Sciatic nerve (tissue), 2 donors: ENCODE results near the gene NFYC. TPM values are rescaled to one million over a fixed set of nuclear protein-coding genes. Genes with fewer than 3 reads are reported as not detected.
"Not testable (repeated sequence)": the region's sequence is repeated elsewhere in the genome, so short reads cannot be mapped to it uniquely, and the experiment has no call there.

ENCODE experiments used
- ATAC-seq: fragments of 200-7000 bp; cut with Tn5 transposase; one replicate; pipeline ENCODE4 v1.9.1; 2020; ENCODE audit warnings: mild to moderate bottlenecking, moderate library complexity
- DNase-seq: peaks from one replicate; pipeline ENCODE4 v3.0.0-alpha.2; 2020; ENCODE audit warnings: low spot score
- intact Hi-C: fragments of 100-400 bp; cut with DNase I; formaldehyde crosslinking; loops from one replicate; pipeline ENCODE4 v1.14.2; 2022
- total RNA-seq: library from RNA; stranded (reverse); fragmentation: NEBNext Ultra II Directional; extraction: Animal tissue kit (Norgen Biotek cat#: 25700); gene quantifications from one replicate; pipeline ENCODE4 v1.2.1, GENCODE V29; 2021
- donor health status: DM: no; HTN: no; CAD: no.
- donor health status: DM: no; HTN: no; CAD: no.

The NFYC gene
- total RNA-seq, 1 donor from 2014 or later = 46.7 TPM

DNA sequence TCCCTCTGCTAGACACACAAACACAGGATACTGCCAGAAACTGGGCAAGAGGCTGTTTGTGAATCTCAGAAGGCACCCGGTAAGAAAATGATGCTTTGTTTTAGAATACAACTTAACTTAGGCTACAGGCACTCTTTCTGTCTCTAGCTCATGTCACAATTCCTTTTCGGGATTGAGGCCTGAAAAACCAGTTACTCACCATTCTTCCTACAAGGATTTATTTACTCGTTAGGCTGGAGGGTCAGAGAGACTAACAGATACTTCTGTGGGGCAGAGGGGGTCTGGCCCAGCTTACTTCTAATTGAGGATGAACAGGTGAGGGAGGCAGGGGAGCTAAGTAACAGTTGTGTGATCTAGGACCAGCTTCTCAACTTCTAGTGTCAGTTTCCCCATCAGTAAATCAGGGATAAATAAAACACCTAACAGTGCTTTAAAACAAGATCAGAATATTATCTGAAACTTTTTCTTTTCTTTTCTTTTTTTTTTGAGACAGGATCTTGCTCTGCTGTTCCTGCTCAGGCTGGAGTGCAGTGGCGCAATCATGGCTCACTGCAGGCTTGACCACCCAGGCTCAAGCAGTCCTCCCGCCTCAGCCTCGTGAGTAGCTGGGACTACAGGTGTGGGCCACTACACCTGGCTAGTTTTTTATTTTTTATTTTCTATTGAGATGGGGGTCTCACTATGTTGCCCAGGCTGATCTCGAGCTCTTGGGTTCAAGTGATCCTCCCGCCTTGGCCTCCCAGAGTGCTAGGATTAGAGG is 31.9 kb downstream of the NFYC start:
- no peak for DNase-seq
- intact Hi-C loops = no loop called here
- ATAC-seq = no peak

DNA sequence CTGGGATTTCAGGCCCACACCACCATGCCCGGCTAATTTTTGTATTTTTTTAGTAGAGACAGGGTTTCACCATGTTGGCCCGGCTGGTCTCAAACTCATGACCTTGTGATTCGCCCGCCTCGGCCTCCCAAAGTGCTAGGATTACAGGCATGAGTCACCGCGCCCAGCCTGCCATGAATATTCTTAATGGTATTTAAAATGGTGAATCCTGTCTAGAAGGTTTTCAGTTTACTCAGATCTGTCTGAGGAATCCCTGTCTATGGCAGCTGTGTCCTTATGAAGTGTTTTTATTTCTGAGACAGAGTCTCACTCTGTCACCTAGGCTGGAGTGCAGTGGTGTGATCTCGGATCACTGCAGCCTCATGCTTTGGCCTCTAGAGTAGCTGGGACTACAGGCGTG is 36.2 kb downstream of the NFYC start:
- DNase-seq, ATAC-seq, intact Hi-C loops: not testable (repeated sequence)

DNA sequence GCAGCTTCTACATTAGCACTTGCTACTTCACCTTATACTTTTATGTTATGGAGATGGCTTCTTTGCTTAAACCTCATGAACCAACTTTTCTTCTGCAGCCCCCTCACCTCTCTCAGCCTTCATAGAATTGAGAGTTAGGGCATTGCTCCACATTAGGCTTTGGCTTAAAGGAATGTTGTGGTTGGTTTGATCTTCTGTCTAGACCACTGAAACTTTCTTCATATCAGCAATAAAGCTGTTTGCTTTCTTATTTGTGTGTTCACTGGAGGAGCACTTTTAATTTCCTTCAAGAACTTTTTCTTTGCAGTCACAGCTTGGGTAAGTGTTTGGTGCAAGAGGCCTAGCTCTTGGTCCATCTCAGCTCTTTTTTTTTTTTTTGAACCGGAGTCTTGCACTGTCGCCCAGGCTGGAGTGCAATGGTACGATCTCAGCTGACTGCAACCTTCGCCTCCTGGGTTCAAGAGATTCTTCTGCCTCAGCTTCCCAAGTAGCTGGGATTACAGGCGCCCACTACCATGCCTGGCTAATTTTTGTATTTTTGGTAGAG is 37.9 kb downstream of the NFYC start:
- intact Hi-C loops, ATAC-seq, DNase-seq: not testable (repeated sequence)

DNA sequence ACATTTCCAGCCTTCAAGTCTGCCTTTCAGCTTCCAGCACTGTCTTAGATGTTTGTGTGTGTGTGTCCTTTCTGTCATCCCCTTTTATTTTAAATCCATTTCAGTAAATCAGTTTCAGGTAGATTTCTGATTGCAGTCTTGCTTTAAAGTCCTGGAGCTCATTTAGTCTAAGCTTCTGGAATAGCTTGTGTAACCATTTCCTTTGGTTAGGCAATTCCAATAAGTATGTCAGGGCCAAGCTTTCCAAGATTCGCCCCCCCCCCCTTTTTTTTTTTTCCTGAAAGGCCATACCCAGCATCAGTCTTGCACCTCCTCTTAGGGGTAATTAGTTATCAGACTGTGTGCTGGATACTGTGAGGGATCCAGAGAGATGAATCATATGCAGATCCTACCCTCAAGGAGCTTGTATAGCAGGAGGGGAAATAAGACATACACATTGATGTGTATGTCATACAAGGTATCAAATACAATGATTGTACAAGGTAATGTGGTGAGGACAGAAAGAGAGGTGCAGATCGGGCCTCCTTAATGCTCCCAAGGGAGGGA is 41.3 kb downstream of the NFYC start:
- DNase-seq = no peak
- intact Hi-C loops = no loop called here
- no peak for ATAC-seq

DNA sequence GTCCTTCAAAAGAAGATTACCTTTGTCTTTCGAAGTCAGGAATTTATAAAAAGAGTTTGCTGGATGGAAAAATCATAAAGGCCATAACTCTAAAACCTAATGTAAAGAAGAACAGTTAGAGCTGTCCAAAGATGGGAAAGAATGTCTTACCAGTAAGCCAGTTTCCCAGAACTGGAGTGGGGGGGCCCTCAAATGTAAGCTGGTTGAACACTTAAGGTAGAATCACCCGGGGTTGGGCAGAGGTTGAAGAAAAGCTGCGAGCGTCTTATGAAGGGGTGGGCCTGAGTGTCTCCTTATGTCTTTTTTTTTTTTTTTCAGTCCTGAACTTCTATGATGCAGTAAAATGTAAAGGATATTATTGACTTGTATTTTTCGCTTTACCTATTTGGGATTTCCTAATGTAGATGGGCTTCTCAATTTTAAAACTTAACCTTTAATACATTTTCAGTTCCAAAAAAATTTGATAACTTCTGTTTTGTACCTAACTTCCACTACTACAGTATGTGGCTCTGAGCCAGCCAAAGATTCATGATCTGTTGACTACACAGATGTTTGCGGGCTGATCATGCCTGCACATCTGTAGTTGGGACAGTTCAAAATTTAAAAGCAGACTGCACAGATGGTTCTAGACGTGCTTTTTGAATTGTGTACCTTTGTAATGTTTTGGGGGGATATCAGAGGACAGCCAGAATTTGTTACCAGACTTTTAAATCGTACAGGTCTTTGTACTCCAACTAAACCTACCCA is 43.6 kb downstream of the NFYC start:
- intact Hi-C loops = no loop called here
- ATAC-seq (no peak), DNase-seq (no peak)

DNA sequence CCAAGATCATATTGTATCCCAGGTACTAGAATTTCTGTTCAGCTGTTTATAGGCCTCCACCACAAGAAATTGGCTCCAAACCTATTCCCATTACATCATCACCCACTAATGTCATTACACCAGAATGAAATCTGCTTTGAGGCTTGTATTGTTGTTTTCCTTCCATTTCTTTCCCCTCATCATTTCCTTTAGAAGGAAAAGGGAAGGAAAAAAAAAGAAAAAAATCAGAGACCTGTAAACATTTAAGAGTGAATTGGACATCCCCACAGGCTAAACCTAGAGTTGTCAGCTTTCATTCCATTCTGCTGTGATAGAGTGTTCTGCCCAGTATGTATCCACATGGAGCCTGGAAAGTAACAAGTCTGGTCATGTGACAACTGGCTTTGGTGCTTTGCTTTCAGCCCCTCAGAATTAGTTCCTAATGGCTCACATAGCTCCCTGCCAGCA is 44.6 kb downstream of the NFYC start:
- ATAC-seq (peak; percentile 62), DNase-seq (no peak)
- intact Hi-C loops = no loop called here

DNA sequence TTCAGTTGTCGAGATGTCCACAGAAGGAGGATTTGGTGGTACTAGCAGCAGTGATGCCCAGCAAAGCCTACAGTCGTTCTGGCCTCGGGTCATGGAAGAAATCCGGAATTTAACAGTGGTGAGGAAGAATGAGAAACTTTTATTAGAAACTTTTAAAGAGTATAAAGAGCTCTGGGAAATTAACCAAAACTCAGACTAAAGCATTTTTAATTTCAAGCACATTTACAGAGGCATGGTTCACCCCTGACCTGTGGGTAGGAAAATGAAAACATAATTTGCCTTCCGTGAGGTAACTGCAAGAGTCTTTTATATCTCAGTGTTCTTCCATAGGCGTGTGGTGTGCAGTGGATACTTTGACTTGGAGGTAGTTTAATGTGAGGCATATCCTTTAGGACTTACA is 47.3 kb downstream of the NFYC start:
- intact Hi-C loops = no loop called here
- DNase-seq (no peak), ATAC-seq (no peak)

DNA sequence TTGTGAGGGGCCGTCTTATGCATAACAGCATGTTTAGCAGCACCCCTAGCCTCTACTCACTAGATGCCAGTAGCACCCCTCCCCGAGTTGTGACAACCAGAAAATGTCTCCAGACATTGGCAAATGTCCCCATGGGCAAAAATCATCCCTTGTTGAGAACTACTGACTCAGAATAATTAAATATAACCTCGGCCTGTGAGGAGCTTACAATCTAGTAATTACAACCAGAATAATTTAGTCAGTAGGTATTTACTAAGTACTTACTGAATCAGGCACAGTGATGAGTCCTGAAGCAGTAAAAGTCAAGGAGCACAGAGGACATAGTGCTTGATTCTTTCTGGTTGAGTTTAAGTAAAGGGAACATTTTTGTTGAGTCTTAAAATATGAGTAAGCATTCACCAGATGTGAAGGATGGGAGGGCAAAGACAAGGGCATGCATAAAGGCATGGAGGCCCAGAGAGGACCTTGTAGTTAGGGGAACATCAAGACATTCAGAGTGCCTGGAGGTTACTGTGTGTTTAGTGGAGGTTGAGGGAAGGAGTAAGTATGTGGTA is 48.0 kb downstream of the NFYC start:
- ATAC-seq (peak; percentile 20), DNase-seq (no peak)
- intact Hi-C loops = no loop called here

DNA sequence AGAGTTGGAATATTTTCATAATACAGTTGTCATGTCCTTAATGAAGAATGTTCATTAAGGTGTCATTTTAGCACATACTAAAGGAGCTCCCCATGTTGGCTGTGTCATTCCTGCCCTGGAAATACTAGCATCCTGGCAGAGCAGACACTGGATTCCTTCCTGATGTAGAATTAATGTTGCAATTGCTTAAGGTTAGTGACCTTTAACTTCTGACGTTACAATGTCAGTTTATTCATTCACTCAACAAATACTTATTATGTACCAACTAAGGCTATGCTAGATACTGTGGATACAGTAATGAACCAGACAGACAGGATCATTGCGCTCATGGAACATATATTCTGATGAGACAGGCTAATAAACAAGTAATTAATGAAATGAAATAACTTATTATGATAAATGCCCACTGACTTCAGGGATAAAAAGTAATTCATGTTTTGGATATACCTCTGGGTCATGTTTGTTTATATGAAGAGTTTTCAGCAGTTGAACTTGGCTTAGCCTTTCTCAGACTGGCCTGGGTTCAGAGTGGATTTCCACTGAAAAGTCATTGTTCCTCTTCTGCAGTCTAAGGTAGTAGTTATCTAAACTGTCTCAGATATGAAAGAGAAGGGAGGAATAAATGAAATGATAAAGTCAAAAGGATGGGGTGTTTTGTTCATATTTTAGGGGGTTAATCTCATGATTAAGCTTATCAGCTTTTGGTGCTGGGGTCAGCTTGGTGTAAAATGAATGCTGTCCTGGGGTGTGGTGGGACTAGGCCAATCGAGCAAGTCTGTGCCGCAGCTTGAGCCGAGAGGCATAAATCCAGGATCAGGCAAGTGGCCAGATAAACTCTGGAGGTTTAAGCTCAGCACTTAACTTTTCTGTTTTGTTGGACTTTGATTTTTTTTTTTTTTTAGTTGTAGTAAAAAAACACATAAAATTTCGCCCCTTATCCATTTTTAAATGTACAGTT is 48.8 kb downstream of the NFYC start:
- peak; percentile 66 for ATAC-seq
- intact Hi-C loops = no loop called here
- no peak for DNase-seq

DNA sequence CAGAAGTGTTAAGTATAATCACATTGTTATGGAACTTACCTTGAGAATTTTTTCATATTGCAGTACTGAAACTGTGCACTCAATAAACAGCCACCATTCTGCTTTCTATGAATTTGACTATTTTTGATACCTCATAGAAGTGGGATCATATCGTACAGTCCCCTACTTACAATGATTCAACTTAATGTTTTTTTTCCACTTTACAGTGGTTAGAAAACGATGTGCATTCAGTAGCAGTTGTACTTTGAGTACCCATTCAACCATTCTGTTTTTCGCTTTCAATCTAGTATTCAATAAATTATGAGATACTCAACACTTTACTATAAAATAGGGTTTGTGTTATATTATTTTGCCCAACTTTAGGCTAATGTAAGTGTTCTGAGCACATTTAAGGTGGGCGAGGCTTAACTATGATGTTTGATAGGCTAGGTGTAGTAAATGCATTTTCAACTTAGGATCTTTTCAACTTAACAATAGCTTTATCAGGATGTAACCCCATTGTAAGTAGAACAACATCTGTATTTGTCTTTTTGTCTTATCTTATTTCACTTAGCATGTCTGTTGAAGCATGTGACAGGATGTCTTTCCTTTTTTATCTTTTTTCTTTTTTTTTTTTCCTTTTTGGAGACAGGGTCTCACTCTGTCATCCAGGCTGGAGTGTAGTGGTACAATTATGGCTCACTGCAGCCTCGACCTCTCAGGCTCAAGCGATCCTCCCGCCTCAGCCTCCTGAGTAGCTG is 49.7 kb downstream of the NFYC start:
- intact Hi-C loops = no loop called here
- ATAC-seq = no peak
- no peak for DNase-seq

DNA sequence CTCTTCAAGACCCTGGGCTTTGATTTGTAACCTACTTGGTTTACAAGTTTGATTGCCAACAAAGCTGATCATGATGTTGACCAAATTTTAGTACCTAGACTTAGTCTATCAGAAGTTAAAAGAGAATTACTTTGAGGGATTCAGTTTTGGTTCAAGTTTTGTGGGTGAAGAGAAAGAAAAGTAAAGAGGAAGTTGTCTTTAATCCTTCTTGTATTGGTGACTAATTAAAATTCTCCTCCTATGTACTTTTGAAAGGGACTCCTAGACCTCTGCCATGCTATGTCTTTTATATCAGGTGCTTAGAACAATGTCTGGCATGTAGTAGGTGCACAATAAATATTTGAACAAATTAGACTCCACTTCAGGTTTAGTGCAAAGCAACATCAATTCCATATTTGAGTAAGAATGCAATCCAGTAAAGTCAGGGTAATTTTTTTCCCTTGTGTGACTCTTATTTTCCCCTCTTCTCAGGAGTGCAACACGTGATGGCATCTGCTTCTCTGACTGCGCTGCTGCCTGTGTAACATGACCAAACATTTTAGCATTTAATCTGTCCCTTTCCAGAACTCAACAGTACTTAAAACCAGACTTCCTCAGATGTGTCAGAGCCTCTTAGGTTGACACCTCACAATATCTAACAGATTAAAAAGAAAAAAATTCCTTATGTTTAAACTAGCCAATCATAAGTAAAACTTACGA is 51.0 kb downstream of the NFYC start:
- no peak for DNase-seq
- intact Hi-C loops = no loop called here
- ATAC-seq = no peak

DNA sequence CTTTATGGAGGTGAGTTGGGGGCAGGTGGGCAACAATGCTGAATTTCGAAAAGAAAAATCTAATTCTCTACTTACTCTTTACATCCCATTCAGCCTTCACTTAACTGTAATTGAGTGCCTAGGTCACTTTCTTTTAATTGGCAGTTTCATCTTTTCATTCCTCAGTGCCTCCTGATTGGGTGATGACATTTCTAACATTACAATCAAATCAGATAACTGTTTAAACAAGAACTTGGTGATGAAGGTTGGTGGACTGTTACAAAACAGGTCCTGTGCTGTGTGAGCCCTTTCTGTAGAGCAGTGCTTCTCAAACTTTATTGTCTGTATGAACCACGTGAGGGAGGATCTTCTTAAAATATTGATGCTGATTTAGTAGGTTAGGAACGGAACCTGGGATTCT is 51.9 kb downstream of the NFYC start:
- intact Hi-C loops = no loop called here
- DNase-seq (no peak), ATAC-seq (no peak)

DNA sequence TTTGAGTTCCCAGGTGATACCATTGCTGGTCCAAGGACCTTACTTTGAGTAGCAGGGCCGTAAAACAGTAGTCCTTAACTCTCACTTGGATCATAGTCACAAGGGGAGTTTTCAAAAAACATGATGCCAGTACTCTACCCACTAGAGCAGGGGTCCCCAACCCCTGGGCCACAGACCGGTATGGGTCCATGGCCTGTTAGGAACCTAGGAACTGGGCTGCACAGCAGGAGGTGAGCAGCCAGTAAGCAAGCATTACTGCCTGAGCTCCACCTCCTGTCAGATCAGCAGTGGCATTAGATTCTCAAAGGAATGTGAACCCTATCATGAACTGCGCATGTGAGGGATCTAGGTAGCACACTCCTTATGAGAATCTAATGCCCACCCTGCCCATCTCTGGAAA is 52.4 kb downstream of the NFYC start:
- intact Hi-C loops = no loop called here
- DNase-seq = no peak
- no peak for ATAC-seq

DNA sequence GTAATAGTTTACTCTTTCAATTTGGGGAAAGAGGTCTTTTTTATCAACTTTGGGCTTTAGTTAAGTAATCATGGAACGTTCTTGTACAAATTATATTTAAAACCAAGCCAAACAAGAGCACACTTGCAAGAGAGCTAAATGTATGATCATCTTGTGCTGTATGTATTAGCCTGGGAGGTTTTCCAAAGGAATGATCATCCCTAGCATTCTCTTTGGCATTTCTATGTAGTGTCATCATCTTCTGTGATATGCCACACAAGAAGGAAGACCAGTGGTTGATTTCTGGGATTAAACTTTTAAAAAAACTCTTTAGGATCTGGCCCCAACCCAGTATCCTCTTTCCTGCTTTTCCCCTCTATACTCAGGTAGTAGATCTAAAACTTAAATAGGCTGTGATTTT is 53.7 kb downstream of the NFYC start:
- no peak for ATAC-seq
- intact Hi-C loops = no loop called here
- DNase-seq = no peak

DNA sequence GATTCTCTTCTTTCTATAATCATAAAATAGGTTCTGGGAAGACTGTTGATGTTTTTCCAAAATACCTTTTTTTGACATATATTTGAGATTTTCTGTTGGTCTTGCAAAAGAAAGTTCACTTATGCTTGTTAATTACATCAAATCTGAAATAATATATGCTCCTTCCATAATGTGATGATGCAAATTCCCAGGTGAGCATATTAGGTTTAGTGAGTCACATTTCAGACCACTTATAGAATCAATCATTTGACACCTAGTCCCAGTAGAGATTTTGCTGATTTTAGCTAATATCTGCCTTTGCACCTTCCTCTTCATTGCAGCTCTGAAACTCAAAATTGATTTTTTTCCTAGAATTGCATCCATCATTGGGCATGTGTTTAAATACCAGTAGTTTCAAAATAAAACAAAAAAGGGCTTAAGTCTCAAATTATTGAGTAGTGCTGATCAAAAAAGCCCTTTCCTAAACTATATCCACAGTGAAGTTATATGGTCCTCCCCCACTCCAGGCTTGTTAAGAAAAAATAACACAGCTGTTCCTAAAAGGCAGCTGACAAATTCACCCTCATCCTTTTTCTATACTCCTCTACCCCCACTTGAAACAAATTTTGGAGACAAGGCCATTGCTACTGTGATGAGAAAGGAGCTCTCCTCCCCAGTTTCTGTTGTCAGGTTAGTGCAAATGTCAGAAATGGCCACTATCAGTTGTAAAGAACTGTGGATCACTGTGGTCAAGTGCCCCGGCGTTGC is 55.0 kb downstream of the NFYC start:
- DNase-seq (no peak), ATAC-seq (no peak)
- intact Hi-C loops = no loop called here

DNA sequence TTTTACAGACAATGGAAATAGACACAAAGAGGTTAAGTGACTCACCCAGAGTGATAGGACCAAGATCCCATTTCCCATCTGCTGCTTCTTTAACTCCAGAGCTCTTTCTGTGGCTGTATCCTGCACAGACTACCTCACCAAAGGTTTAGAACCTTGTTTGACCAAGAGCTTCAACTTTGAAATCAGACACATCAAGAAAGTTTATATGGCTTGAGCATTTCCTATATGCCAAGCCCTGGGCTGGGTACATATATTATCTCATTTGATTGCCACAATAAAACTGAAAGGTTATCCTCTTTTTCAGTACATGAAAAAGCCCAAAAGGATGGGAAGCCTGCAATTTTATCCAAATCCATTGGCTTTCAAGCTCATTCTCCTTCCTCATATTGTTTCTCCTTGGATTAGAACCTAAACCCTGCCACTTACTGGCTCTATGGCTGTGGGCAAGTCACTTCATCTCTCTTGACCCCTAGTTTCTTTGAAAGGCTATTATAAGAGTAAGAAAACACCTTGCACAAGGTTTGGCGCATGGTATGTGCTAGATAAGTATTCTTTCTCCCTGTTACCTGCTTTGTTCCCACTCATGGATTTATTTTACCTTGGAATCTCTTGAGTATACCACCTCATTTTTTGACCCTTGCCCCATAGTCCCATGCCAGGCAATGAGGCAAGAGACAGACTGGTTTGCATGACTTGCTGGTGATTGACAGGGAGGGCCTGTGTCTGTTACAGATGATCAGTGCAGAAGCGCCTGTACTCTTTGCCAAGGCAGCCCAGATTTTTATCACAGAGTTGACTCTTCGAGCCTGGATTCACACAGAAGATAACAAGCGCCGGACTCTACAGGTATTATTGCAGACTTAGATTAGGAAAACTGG is 57.6 kb downstream of the NFYC start:
- DNase-seq (no peak), ATAC-seq (no peak)
- intact Hi-C loops = no loop called here
